HepG2 (cell line): Measurements from ENCODE around the gene SPON1. TPM values are rescaled to one million over a fixed set of nuclear protein-coding genes. Genes with fewer than 3 reads are reported as not detected.

ENCODE experiments used
- ATAC-seq: fragments of 200-7000 bp; cut with Tn5 transposase; 3 replicates; pipeline ENCODE4 v1.9.1; 2020; ENCODE audit warnings: mild to moderate bottlenecking, moderate library complexity
- BruUV-seq: library from RNA; stranded (reverse); fragments of 400-500 nt; replicated peaks from 2 replicates; lab custom pipeline; 2021; lab: Mats Ljungman, UMichigan
- CTCF ChIA-PET: fragments of 300-600 bp; formaldehyde crosslinking; extraction: SDS; loops from one replicate; lab custom pipeline; 2021; ENCODE audit warnings: low total read pairs, inconsistent platforms, low intra/inter-chr PET ratio; lab: Yijun Ruan, JAX
- POLR2A ChIA-PET: fragments of 350-600 bp; sonication (Branson Sonifier 250); formaldehyde crosslinking; loops from one replicate; lab custom pipeline; 2020; ENCODE audit warnings: antibody characterized with exemption, inconsistent platforms; lab: Yijun Ruan, JAX
- DNase-seq: peaks from one replicate; pipeline ENCODE4 v3.0.0-alpha.2; 2015; ENCODE audit warnings: low spot score
- FAIRE-seq: peaks from 3 replicates; lab custom pipeline; 2011; peaks lifted over from hg19 to GRCh38; lab: Jason Lieb, UNC
- H2AFZ ChIP-seq: one replicate; pipeline ENCODE4 v1.6.1; 2011; ENCODE audit warnings: low read length, inconsistent platforms
- H3K27ac ChIP-seq: fragments of 300-600 bp; 3 replicates; pipeline ENCODE4 v1.8.0; 2011; ENCODE audit warnings: mixed run types, mild to moderate bottlenecking, mixed read lengths, low read length, inconsistent platforms; ENCODE audit not compliant: insufficient read depth; ENCODE audit errors: extremely low read length
- H3K27me3 ChIP-seq, 2 experiments: fragments of 200-600 bp in 1 of 2; 2 replicates in 1 of 2; 3 replicates in 1 of 2; pipeline versions ENCODE4 v1.6.0 to v1.8.0; 2011; ENCODE audit warnings: low read length in 2 of 2, mild to moderate bottlenecking in 2 of 2, moderate library complexity in 2 of 2, inconsistent platforms in 1 of 2; ENCODE audit not compliant: insufficient read depth in 2 of 2, control insufficient read depth in 1 of 2
- H3K36me3 ChIP-seq, 2 experiments: fragments of 200-600 bp in 1 of 2; replicated peaks in 1 of 2; 2 replicates in 1 of 2; 3 replicates in 1 of 2; pipeline versions ENCODE4 v1.5.1 to v1.8.0; 2011; ENCODE audit warnings: low read length in 2 of 2, inconsistent platforms in 1 of 2; ENCODE audit not compliant: insufficient read depth in 2 of 2, control insufficient read depth in 1 of 2
- H3K4me1 ChIP-seq: 2 replicates; pipeline ENCODE4 v1.5.1; 2012; ENCODE audit warnings: low read length, inconsistent platforms; ENCODE audit not compliant: insufficient read depth
- H3K4me2 ChIP-seq: 2 replicates; pipeline ENCODE4 v1.6.0; 2011; ENCODE audit warnings: low read depth, low read length, inconsistent platforms
- H3K4me3 ChIP-seq, 3 experiments: fragments of 200-600 bp in 1 of 3; sonication (generic), shearing (Covaris generic) in 1 of 3; replicated peaks in 1 of 3; 2 replicates each; pipeline ENCODE4 v1.5.1; 2011 to 2016; ENCODE audit warnings: low read length in 3 of 3, inconsistent platforms in 2 of 3, low read depth in 2 of 3, mild to moderate bottlenecking in 2 of 3, control low read depth in 1 of 3, mixed read lengths in 1 of 3; ENCODE audit not compliant: insufficient read depth in 1 of 3
- H3K79me2 ChIP-seq: one replicate; pipeline ENCODE4 v1.6.1; 2011; ENCODE audit warnings: low read length, inconsistent platforms; ENCODE audit not compliant: insufficient read depth
- H3K9ac ChIP-seq: 2 replicates; pipeline ENCODE4 v1.6.0; 2011; ENCODE audit warnings: mild to moderate bottlenecking, low read depth, low read length, inconsistent platforms; ENCODE audit not compliant: insufficient read depth
- H3K9me3 ChIP-seq: 2 replicates; pipeline ENCODE4 v1.5.1; 2012; ENCODE audit warnings: mild to moderate bottlenecking, low read length
- H4K20me1 ChIP-seq: 2 replicates; pipeline ENCODE4 v1.6.0; 2011; ENCODE audit warnings: inconsistent platforms, mild to moderate bottlenecking, low read length, moderate library complexity; ENCODE audit not compliant: insufficient read depth
- AHR ChIP-seq: IDR thresholded peaks from 2 replicates; pipeline ENCODE4 v1.6.1; 2018; ENCODE audit warnings: missing genetic modification reagents, missing compliant biosample characterization
- BHLHE40 ChIP-seq: IDR thresholded peaks from 2 replicates; pipeline ENCODE4 v1.6.1; 2011; ENCODE audit warnings: low read length, improper control_type of control experiment
- CBX1 ChIP-seq: IDR thresholded peaks from one replicate; pipeline ENCODE4 v1.6.1; 2016; ENCODE audit warnings: antibody characterized with exemption, low read depth
- CHCHD3 ChIP-seq: sonication (generic); formaldehyde crosslinking; IDR thresholded peaks from 2 replicates; pipeline ENCODE4 v1.8.0; 2022; ENCODE audit warnings: mild to moderate bottlenecking, missing genetic modification reagents, moderate library complexity
- HHEX ChIP-seq: IDR thresholded peaks from 2 replicates; pipeline ENCODE4 v1.6.1; 2016; ENCODE audit warnings: control low read depth
- HNRNPK ChIP-seq: fragments of 200-400 bp; formaldehyde crosslinking; IDR thresholded peaks from 2 replicates; pipeline ENCODE4 v1.6.1; 2018; ENCODE audit warnings: low read length, low read depth, moderate library complexity, mild to moderate bottlenecking; ENCODE audit not compliant: poor library complexity, severe bottlenecking
- NFKB2 ChIP-seq: sonication (generic); formaldehyde crosslinking; IDR thresholded peaks from 2 replicates; pipeline ENCODE4 v1.4.0; 2020; ENCODE audit warnings: missing genetic modification reagents, borderline replicate concordance
- RORA ChIP-seq: sonication (generic); formaldehyde crosslinking; IDR thresholded peaks from 2 replicates; pipeline ENCODE4 v1.5.0; 2020; ENCODE audit warnings: mild to moderate bottlenecking, missing genetic modification reagents, moderate library complexity
- SETDB1 ChIP-seq: sonication (generic); formaldehyde crosslinking; IDR thresholded peaks from 2 replicates; pipeline ENCODE4 v1.5.1; 2020; ENCODE audit warnings: missing genetic modification reagents, mild to moderate bottlenecking, borderline replicate concordance
- SIN3A ChIP-seq: IDR thresholded peaks from 2 replicates; pipeline ENCODE4 v1.6.1; 2011; ENCODE audit warnings: low read depth, mild to moderate bottlenecking, control low read depth, low read length, borderline replicate concordance
- ZFP36 ChIP-seq: fragments of 150-350 bp; IDR thresholded peaks from 2 replicates; pipeline ENCODE4 v1.6.1; 2018; ENCODE audit warnings: borderline replicate concordance, low read length, low read depth; ENCODE audit not compliant: partially characterized antibody
- ZNF274 ChIP-seq: sonication (generic); formaldehyde crosslinking; IDR thresholded peaks from 2 replicates; pipeline ENCODE4 v1.5.1; 2020; ENCODE audit warnings: mild to moderate bottlenecking, missing genetic modification reagents
- ZNF549 ChIP-seq: sonication (generic); formaldehyde crosslinking; IDR thresholded peaks from 2 replicates; pipeline ENCODE4 v1.5.0; 2020; ENCODE audit warnings: missing genetic modification reagents
- ZNF619 ChIP-seq: sonication (generic); formaldehyde crosslinking; IDR thresholded peaks from 2 replicates; pipeline ENCODE4 v1.4.0; 2020; ENCODE audit warnings: mild to moderate bottlenecking, missing genetic modification reagents
- WGBS: methylation state at CpG from one replicate; pipeline ENCODE4 v1.1.6; 2017; ENCODE audit warnings: low lambda C conversion rate; 5-methylcytosine and 5-hydroxymethylcytosine counted together
- in situ Hi-C: cut with HindIII; loops from 2 replicates; pipeline ENCODE4 v1.10.0; 2017; ENCODE audit warnings: low pct_unique_long_range_greater_than_20kb; ENCODE audit not compliant: extremely low pct_ligation_motif_present
- intact Hi-C: fragments of 100-400 bp; cut with micrococcal nuclease; formaldehyde crosslinking; loops from one replicate; pipeline ENCODE4 v1.10.0; 2022; ENCODE audit not compliant: unreplicated experiment
- polyA plus RNA-seq, 8 experiments: library from polyadenylated mRNA; depleted of rRNA in 3 of 8; stranded (reverse) in 7 of 8; unstranded in 1 of 8; fragments of >200 nt; fragmentation: Illumina TruSeq in 4 of 8; extraction: Trizol in 4 of 8; gene quantifications; 2 replicates each; pipeline versions ENCODE4 v1.2.1 to v1.2.3, GENCODE V29; 2011 to 2016; ENCODE audit warnings: low read depth in 4 of 8, missing spikeins in 1 of 8, mixed read lengths in 1 of 8; ENCODE audit not compliant: insufficient read depth in 1 of 8
- total RNA-seq, 5 experiments: library from RNA; depleted of rRNA; stranded (reverse); fragments of >200 nt; fragmentation: Illumina TruSeq; extraction: Trizol; gene quantifications; 2 replicates each; pipeline ENCODE4 v1.2.3, GENCODE V29; 2016; ENCODE audit warnings: low read depth in 1 of 5
- TF ChIP-seq, protein P1 (sequence below): sonication (generic); formaldehyde crosslinking; IDR thresholded peaks from 2 replicates; pipeline ENCODE4 v1.5.1; 2020; ENCODE audit warnings: mild to moderate bottlenecking, missing genetic modification reagents, borderline replicate concordance
- TF ChIP-seq, protein P2 (sequence below): sonication (generic); formaldehyde crosslinking; IDR thresholded peaks from 2 replicates; pipeline ENCODE4 v1.4.0; 2020; ENCODE audit warnings: missing genetic modification reagents

Gene SPON1
- total and polyA plus RNA-seq, 2 of the 13 experiments (the other 11 are each of a cell fraction or from before 2014, with no cell fraction given) = not detected

DNA sequence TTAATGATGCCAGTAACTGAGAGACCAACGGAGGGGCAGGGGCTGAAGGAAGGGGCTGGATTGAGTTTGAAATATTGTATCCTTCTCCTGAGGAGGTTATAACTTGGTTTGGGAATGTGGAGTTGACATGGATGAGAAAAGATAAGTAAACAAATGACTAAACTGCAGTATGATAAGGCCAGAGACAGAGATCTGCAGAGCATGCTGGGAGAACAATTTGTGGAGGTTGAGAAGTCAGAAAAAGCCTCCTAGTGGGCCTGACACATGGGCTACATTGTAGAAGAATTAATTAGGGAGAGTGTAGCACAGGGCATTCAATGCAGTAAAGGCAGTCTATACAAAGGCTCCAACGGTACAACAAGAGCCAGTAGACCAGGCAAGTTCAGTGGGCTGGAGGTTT is 55.9 kb downstream of the SPON1 start:
- Histone ChIP-seq H3K9me3 (no peaks in the 10 kb centered on the region), H3K4me1 (peaks cover 12% of the 10 kb centered on the region), H3K4me2 (no peak overlapping the region), H2AFZ (no peak overlapping the region), H3K79me2 (no peaks in the 10 kb centered on the region), H4K20me1 (no peaks in the 10 kb centered on the region), H3K36me3 (no peaks in the 10 kb centered on the region), H3K9ac (no peak overlapping the region), H3K27ac (no peak overlapping the region), H3K27me3 (0 out of 5 replicates have a peak, but pooled peaks cover 1 to 4% of the 10 kb centered on the region in 2 experiments)
- DNase-seq (no peak), ATAC-seq (no peak)
- intact Hi-C loops (no loop called here), in situ Hi-C loops (no loop called here)
- POLR2A ChIA-PET = no interaction called here
- BruUV-seq = no TSS peak
- CTCF ChIA-PET = no interaction called here
- TF ChIP-seq NFKB2 (CRISPR knock-in tag) (no peak), AHR (no peak), ZFP36 (no peak), CHCHD3 (CRISPR knock-in tag) (no peak), HNRNPK (no peak), BHLHE40 (no peak), SETDB1 (CRISPR knock-in tag) (no peak), ZNF274 (CRISPR knock-in tag) (no peak), ZNF619 (no peak), SIN3A (no peak), ZNF549 (CRISPR knock-in tag) (no peak), HHEX (CRISPR knock-in tag) (no peak), CBX1 (no peak), RORA (CRISPR knock-in tag) (no peak)
- TF ChIP-seq, protein P1, sequence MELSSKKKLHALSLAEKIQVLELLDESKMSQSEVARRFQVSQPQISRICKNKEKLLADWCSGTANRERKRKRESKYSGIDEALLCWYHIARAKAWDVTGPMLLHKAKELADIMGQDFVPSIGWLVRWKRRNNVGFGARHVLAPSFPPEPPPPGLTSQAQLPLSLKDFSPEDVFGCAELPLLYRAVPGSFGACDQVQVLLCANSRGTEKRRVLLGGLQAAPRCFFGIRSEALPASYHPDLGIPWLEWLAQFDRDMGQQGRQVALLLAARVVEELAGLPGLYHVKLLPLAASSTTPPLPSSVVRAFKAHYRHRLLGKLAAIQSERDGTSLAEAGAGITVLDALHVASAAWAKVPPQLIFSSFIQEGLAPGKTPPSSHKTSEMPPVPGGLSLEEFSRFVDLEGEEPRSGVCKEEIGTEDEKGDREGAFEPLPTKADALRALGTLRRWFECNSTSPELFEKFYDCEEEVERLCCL (CRISPR knock-in tag) = no peak
- TF ChIP-seq, protein P2, sequence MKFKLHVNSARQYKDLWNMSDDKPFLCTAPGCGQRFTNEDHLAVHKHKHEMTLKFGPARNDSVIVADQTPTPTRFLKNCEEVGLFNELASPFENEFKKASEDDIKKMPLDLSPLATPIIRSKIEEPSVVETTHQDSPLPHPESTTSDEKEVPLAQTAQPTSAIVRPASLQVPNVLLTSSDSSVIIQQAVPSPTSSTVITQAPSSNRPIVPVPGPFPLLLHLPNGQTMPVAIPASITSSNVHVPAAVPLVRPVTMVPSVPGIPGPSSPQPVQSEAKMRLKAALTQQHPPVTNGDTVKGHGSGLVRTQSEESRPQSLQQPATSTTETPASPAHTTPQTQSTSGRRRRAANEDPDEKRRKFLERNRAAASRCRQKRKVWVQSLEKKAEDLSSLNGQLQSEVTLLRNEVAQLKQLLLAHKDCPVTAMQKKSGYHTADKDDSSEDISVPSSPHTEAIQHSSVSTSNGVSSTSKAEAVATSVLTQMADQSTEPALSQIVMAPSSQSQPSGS (CRISPR knock-in tag) = no peak
- TF ChIP-seq, all 625 proteins: peak for 0
- FAIRE-seq = no peak
- H3K4me3 ChIP-seq = no peak overlapping the region
- 0% methylated on average over 2 of the region's 2 CpGs for WGBS
